ENCODE data around the gene COL3A1. TPM values are rescaled to one million over a fixed set of nuclear protein-coding genes. Genes with fewer than 3 reads are reported as not detected.

COL3A1 gene
- total and polyA plus RNA-seq, 4 donors: 45.3 to 2,500 (median 369) TPM

DNA sequence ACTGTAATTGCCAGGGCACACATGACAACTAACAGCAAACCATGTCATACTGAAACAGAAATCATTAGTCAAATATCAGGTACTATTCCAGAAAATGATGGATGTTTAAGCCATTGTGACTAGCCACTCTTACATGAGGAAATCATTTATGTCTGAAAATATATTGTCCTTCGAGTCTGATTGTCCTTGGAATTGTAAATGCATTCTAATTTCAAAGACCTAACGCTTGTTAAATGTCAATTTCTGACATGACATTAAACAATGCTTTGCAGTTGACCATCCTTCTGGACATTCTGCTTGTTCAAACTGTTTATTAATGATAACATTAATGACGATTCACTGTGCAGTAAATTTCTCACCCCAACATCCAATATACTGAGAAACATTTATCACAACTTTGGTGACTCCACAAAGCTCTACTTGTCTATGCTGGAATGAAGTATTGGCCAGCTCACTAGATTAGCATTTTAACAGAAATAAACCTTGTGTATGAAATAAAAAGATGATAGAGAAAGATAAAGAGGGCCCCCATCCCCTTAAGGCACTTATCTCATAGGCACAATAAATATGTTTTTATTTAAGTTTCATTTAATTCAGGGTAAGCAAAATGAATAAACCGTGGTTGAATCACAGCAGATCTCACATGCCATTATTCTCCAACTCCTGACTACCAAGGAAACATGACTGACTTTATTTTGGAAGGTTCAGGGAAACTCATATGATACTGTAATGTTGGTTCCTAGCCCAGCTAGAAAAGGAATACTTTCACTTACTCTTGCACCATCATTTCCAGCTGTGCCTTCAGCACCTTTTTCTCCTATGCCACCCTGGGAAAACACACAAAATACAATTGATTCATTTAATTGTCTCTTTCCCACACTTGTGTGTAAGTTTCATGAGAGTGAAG lies 82.3 kb downstream of the COL3A1 start:
- no peak overlapping the region for H3K9ac ChIP-seq (ENCODE audit: insufficient read depth in 1 of 2, low read length in 2 of 2)
- 70 to 80% methylated on average over 4 of the region's 4 CpGs for WGBS, 2 donors
- H3K4me3 ChIP-seq: no peak overlapping the region
- no peaks in the 10 kb centered on the region for H3K27me3 ChIP-seq (ENCODE audit: control insufficient read depth in 3 of 3, insufficient read depth in 3 of 3, low read length in 2 of 3)
- ATAC-seq (ENCODE audit: insufficient read depth, low FRiP score): no peak
- peaks cover 0 to 34% (median 2%) of the 10 kb centered on the region in 4 donors for H3K36me3 ChIP-seq (ENCODE audit: control insufficient read depth in 4 of 4, insufficient read depth in 4 of 4, low read length in 4 of 4)
- no peaks in the 10 kb centered on the region for H3K9me3 ChIP-seq (ENCODE audit: control insufficient read depth in 4 of 4, insufficient read depth in 3 of 4, low read length in 3 of 4)
- no peaks in the 10 kb centered on the region for H3K4me1 ChIP-seq (ENCODE audit: control insufficient read depth in 5 of 5, insufficient read depth in 5 of 5, low read length in 5 of 5)
- H3K27ac ChIP-seq (ENCODE audit: low read depth in 1 of 2, low read length in 1 of 2): no peak overlapping the region
- DNase-seq: no peak
- TF ChIP-seq, protein P1, sequence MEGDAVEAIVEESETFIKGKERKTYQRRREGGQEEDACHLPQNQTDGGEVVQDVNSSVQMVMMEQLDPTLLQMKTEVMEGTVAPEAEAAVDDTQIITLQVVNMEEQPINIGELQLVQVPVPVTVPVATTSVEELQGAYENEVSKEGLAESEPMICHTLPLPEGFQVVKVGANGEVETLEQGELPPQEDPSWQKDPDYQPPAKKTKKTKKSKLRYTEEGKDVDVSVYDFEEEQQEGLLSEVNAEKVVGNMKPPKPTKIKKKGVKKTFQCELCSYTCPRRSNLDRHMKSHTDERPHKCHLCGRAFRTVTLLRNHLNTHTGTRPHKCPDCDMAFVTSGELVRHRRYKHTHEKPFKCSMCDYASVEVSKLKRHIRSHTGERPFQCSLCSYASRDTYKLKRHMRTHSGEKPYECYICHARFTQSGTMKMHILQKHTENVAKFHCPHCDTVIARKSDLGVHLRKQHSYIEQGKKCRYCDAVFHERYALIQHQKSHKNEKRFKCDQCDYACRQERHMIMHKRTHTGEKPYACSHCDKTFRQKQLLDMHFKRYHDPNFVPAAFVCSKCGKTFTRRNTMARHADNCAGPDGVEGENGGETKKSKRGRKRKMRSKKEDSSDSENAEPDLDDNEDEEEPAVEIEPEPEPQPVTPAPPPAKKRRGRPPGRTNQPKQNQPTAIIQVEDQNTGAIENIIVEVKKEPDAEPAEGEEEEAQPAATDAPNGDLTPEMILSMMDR (IDR thresholded peaks at IDR 0.05; ENCODE audit: control extremely low read depth, extremely low read depth): no peak

DNA sequence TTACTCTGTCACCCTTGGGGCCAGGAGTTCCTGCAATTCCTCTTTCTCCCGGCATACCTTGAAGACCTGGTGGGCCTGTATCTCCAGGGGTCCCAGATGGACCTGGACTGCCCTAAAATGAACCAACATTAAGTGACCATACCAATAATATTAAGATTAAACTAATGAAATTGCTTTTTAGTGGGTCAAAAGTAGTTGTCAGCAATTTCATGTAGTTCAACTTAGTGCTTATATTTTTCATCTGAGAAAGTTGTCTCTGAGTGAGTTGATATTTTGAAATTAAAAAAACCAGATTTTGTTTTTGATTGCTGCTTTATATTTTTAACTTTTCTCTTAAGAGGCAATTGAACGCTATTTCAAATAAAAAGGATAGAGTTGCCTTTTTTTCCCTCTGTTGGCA lies 83.1 kb downstream of the COL3A1 start:
- TF ChIP-seq, protein P1 (IDR thresholded peaks at IDR 0.05; ENCODE audit: control extremely low read depth, extremely low read depth): no peak
- no peak for DNase-seq
- H3K36me3 ChIP-seq (ENCODE audit: control insufficient read depth in 4 of 4, insufficient read depth in 4 of 4, low read length in 4 of 4): peaks cover 0 to 30% (median 2%) of the 10 kb centered on the region in 4 donors
- no peak overlapping the region for H3K9ac ChIP-seq (ENCODE audit: insufficient read depth in 1 of 2, low read length in 2 of 2)
- H3K4me1 ChIP-seq (ENCODE audit: control insufficient read depth in 5 of 5, insufficient read depth in 5 of 5, low read length in 5 of 5): no peaks in the 10 kb centered on the region
- no peaks in the 10 kb centered on the region for H3K9me3 ChIP-seq (ENCODE audit: control insufficient read depth in 4 of 4, insufficient read depth in 3 of 4, low read length in 3 of 4)
- H3K27me3 ChIP-seq (ENCODE audit: control insufficient read depth in 3 of 3, insufficient read depth in 3 of 3, low read length in 2 of 3): no peaks in the 10 kb centered on the region
- no peak overlapping the region for H3K4me3 ChIP-seq
- no peak for ATAC-seq (ENCODE audit: insufficient read depth, low FRiP score)
- 95 to 96% methylated on average over 2 of the region's 2 CpGs for WGBS, 2 donors
- no peak overlapping the region for H3K27ac ChIP-seq (ENCODE audit: low read depth in 1 of 2, low read length in 1 of 2)

DNA sequence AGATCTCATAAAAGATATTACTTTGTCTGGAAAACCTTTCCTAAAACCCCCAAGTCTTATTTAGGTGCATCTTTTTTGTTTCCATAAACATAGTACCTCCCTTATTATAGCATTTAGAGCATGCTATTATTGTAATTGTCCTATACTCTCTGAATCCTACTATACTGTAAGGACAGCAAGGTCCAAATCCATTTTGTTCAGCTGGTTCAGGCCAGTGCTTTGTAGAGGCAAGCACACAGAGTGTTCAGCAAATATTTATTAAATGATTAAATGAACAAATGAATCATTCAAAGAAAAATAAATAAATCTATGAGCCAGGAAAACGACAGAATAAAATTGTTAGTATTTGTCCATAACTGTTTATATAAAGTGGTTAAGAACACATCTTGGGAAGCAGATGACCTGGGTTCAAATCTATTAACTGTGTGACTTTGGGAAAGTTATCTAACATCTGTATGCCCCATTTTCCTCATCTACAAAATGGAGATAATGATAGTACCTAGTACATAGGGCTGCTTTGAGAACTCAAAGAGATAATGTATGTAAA lies 86.0 kb downstream of the COL3A1 start:
- Histone ChIP-seq H3K27ac (ENCODE audit: low read depth in 1 of 2, low read length in 1 of 2) (no peak overlapping the region), H3K4me3 (no peak overlapping the region), H3K9ac (ENCODE audit: insufficient read depth in 1 of 2, low read length in 2 of 2) (no peak overlapping the region), H3K9me3 (ENCODE audit: control insufficient read depth in 4 of 4, insufficient read depth in 3 of 4, low read length in 3 of 4) (no peaks in the 10 kb centered on the region), H3K36me3 (ENCODE audit: control insufficient read depth in 4 of 4, insufficient read depth in 4 of 4, low read length in 4 of 4) (peaks cover 0 to 25% (median 5%) of the 10 kb centered on the region in 4 donors), H3K4me1 (ENCODE audit: control insufficient read depth in 5 of 5, insufficient read depth in 5 of 5, low read length in 5 of 5) (no peaks in the 10 kb centered on the region), H3K27me3 (ENCODE audit: control insufficient read depth in 3 of 3, insufficient read depth in 3 of 3, low read length in 2 of 3) (no peaks in the 10 kb centered on the region)
- no peak for DNase-seq
- TF ChIP-seq, protein P1 (IDR thresholded peaks at IDR 0.05; ENCODE audit: control extremely low read depth, extremely low read depth): no peak
- ATAC-seq (ENCODE audit: insufficient read depth, low FRiP score): no peak
- 32 to 72% methylated on average over 1 of the region's 1 CpG for WGBS, 2 donors

Small RNAs within 50 kb of the gene (small RNA-seq; reads per million reads assigned to genes)
- 0.40 reads per million, percentile 51 among the genes with 10 or more reads in this experiment for gene MIR1245A (ENCODE audit: low replicate concordance)

Other genes starting within 250 kb of the COL3A1 start
- gene COL5A2, start 205.4 kb downstream of the COL3A1 start, total RNA-seq: 100 to 1,000 TPM in 1 of 2 donors, 10 to 100 TPM in 1; 75.3 to 209 TPM
- 10 to 100 TPM in 1 of 2 donors, 1 to 10 TPM in 1; 9.9 to 22.3 TPM for gene COL5A2, start 205.4 kb downstream of the COL3A1 start, polyA plus RNA-seq

Data from lung (tissue), 13 donors.